Keratinocyte (primary cell): ENCODE data around the gene PGM1. TPM values are rescaled to one million over a fixed set of nuclear protein-coding genes. Genes with fewer than 3 reads are reported as not detected.

Experiments used
- DNase-seq: peaks from one replicate; pipeline ENCODE4 v3.0.0-alpha.2; 2011; ENCODE audit warnings: low read depth, missing footprints, low spot score
- FAIRE-seq: peaks from 2 replicates; lab custom pipeline; 2011; peaks lifted over from hg19 to GRCh38; lab: Jason Lieb, UNC
- H2AFZ ChIP-seq: 2 replicates; pipeline ENCODE4 v1.6.0; 2012; ENCODE audit warnings: low read length, control low read depth, inconsistent platforms; ENCODE audit not compliant: control insufficient read depth
- H3K27ac ChIP-seq: 2 replicates; pipeline ENCODE4 v1.5.1; 2011; ENCODE audit warnings: low read length; ENCODE audit not compliant: control insufficient read depth, insufficient read depth
- H3K27me3 ChIP-seq: 3 replicates; pipeline ENCODE4 v1.6.0; 2011; ENCODE audit warnings: low read length; ENCODE audit not compliant: control insufficient read depth, insufficient read depth; ENCODE audit errors: extremely low read depth
- H3K36me3 ChIP-seq, 2 experiments: 2 replicates in 1 of 2; 3 replicates in 1 of 2; pipeline ENCODE4 v1.5.1; 2011; ENCODE audit warnings: low read length in 2 of 2, mild to moderate bottlenecking in 1 of 2; ENCODE audit not compliant: control insufficient read depth in 2 of 2, insufficient read depth in 2 of 2; ENCODE audit errors: extremely low read depth in 1 of 2
- H3K4me1 ChIP-seq: 3 replicates; pipeline ENCODE4 v1.5.1; 2011; ENCODE audit warnings: low read length; ENCODE audit not compliant: control insufficient read depth, insufficient read depth; ENCODE audit errors: extremely low read depth
- H3K4me2 ChIP-seq: 3 replicates; pipeline ENCODE4 v1.6.0; 2011; ENCODE audit warnings: low read depth, low read length; ENCODE audit not compliant: control insufficient read depth, insufficient read depth; ENCODE audit errors: extremely low read depth
- H3K4me3 ChIP-seq, 3 experiments: fragments of 200-600 bp in 1 of 3; sonication (generic) in 1 of 3; 2 replicates in 2 of 3; 3 replicates in 1 of 3; pipeline ENCODE4 v1.5.1; 2011 to 2016; ENCODE audit warnings: low read length in 3 of 3, mild to moderate bottlenecking in 3 of 3, control low read depth in 2 of 3, inconsistent platforms in 1 of 3, low read depth in 1 of 3, mixed read lengths in 1 of 3, mixed run types in 1 of 3, moderate library complexity in 1 of 3; ENCODE audit not compliant: control insufficient read depth in 2 of 3, insufficient read depth in 2 of 3; ENCODE audit errors: extremely low read depth in 1 of 3
- H3K79me2 ChIP-seq: 2 replicates; pipeline ENCODE4 v1.6.0; 2012; ENCODE audit warnings: low read length; ENCODE audit not compliant: control insufficient read depth, insufficient read depth
- H3K9ac ChIP-seq: 3 replicates; pipeline ENCODE4 v1.6.0; 2011; ENCODE audit warnings: low read length; ENCODE audit not compliant: control insufficient read depth, insufficient read depth; ENCODE audit errors: extremely low read depth
- H3K9me1 ChIP-seq: 3 replicates; pipeline ENCODE4 v1.6.0; 2011; ENCODE audit warnings: low read length; ENCODE audit not compliant: control insufficient read depth, insufficient read depth; ENCODE audit errors: extremely low read depth
- H3K9me3 ChIP-seq: 2 replicates; pipeline ENCODE4 v1.5.1; 2012; ENCODE audit warnings: low read depth, low read length; ENCODE audit not compliant: control insufficient read depth
- H4K20me1 ChIP-seq: 3 replicates; pipeline ENCODE4 v1.6.0; 2011; ENCODE audit warnings: low read length; ENCODE audit not compliant: control insufficient read depth, insufficient read depth; ENCODE audit errors: extremely low read depth
- EZH2 ChIP-seq: IDR thresholded peaks from one replicate; pipeline ENCODE4 v1.6.1; 2012; ENCODE audit warnings: inconsistent platforms, mild to moderate bottlenecking, low read length, moderate library complexity
- dilution Hi-C: fragments of 300-500 bp; cut with MboI; formaldehyde crosslinking; loops from one replicate; pipeline ENCODE4 v1.7.0; 2020; ENCODE audit warnings: low sequenced_read_pairs; ENCODE audit not compliant: extremely low pct_ligation_motif_present
- polyA plus RNA-seq, 5 experiments: library from polyadenylated mRNA; depleted of rRNA in 3 of 5; stranded (reverse) in 3 of 5; stranded (forward) in 1 of 5; unstranded in 1 of 5; fragments of >200 nt; gene quantifications; 1 replicate in 1 of 5; 2 replicates in 3 of 5; 3 replicates in 1 of 5; pipeline versions ENCODE4 v1.2.1 to v1.2.3, GENCODE V29; 2011 to 2012; ENCODE audit warnings: missing spikeins in 2 of 5, low read depth in 1 of 5, low replicate concordance in 1 of 5
- TF ChIP-seq, protein P1 (sequence below), 3 experiments: IDR thresholded peaks in 1 of 3; conservative IDR thresholded peaks in 1 of 3; optimal IDR thresholded peaks in 1 of 3; 2 replicates in 2 of 3; 3 replicates in 1 of 3; pipeline versions ENCODE3 to v1.5.1; 2011; ENCODE audit warnings: low read length in 3 of 3, mild to moderate bottlenecking in 3 of 3, moderate library complexity in 2 of 3, control low read depth in 1 of 3, inconsistent platforms in 1 of 3; ENCODE audit not compliant: insufficient read depth in 2 of 3; ENCODE audit errors: extremely low read depth in 1 of 3

Gene PGM1
- polyA plus RNA-seq, 1 donor (not counting 4 experiments of a cell fraction or from before 2014, with no cell fraction given), result 38.9 TPM

DNA sequence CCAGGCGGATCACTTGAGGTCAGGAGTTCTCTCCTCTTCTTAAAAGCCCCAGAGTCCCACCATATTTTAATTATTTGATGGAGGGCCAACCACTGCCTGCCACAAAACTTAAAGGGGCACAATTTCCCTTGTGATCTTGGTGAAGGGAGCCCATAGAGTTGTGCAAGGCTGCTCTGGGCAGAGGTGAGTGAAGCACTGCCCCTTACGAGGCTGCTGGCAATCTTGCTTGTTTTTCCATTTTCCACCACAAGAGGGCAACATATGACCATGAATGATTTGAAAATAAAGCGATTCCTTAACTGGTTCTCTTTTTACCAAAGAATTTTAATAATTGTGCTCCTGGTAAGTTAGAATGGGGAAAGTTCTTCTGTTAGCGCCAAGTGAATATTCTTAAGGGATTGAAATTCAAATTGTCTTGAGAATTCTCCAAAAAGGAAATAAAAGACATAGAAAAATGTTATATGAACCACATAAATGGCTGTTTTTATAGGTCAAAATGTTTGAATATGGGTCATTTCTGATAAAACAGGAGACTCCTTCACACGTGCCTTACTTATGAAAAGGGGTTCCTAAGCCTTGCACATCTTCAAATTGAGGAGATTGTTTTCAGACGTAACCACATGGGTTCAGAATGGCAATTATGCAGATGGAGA lies 22.7 kb downstream of the PGM1 start:
- DNase-seq, result no peak
- no peak overlapping the region for H3K4me3 ChIP-seq
- H3K36me3 ChIP-seq, result no peaks in the 10 kb centered on the region
- no peak overlapping the region for H3K9ac ChIP-seq
- H2AFZ ChIP-seq, result no peak overlapping the region
- dilution Hi-C loops, result no loop called here
- no peak overlapping the region for H3K27ac ChIP-seq
- H4K20me1 ChIP-seq, result no peaks in the 10 kb centered on the region
- H3K9me1 ChIP-seq, result no peaks in the 10 kb centered on the region
- FAIRE-seq, result peak; percentile 87
- no peaks in the 10 kb centered on the region for H3K79me2 ChIP-seq
- no peak for TF ChIP-seq EZH2
- TF ChIP-seq, protein P1, sequence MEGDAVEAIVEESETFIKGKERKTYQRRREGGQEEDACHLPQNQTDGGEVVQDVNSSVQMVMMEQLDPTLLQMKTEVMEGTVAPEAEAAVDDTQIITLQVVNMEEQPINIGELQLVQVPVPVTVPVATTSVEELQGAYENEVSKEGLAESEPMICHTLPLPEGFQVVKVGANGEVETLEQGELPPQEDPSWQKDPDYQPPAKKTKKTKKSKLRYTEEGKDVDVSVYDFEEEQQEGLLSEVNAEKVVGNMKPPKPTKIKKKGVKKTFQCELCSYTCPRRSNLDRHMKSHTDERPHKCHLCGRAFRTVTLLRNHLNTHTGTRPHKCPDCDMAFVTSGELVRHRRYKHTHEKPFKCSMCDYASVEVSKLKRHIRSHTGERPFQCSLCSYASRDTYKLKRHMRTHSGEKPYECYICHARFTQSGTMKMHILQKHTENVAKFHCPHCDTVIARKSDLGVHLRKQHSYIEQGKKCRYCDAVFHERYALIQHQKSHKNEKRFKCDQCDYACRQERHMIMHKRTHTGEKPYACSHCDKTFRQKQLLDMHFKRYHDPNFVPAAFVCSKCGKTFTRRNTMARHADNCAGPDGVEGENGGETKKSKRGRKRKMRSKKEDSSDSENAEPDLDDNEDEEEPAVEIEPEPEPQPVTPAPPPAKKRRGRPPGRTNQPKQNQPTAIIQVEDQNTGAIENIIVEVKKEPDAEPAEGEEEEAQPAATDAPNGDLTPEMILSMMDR (optimal IDR thresholded peaks at IDR 0.05 in 1 of 3, IDR thresholded peaks at IDR 0.05 in 1 of 3, conservative IDR thresholded peaks at IDR 0.05 in 1 of 3; ENCODE audit: extremely low read depth in 1 of 3, insufficient read depth in 2 of 3, low read length in 3 of 3), result peak; percentile 50 to 67 (median 67)
- H3K4me2 ChIP-seq, result no peak overlapping the region
- H3K4me1 ChIP-seq, result no peaks in the 10 kb centered on the region
- no peaks in the 10 kb centered on the region for H3K27me3 ChIP-seq
- no peaks in the 10 kb centered on the region for H3K9me3 ChIP-seq

DNA sequence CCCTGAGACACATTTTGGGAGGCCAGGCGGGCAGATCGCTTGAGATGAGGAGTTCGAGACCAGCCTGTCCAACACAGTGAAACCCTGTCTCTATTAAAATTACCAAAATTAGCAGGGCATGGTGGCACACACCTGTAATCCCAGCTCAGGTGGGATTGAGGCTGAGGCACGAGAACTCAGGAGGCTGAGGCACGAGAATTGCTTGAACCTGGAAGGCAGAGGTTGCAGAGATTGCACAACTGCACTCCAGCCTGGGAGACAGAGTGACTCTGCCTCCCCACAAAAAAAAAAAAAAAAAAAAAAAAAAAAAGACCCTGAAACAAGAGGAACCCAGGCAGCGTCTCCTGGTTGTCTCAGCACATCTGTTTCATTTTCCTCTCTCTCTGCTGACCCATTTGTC lies 24.2 kb downstream of the PGM1 start:
- H3K4me2 ChIP-seq, result no peak overlapping the region
- H3K79me2 ChIP-seq, result no peaks in the 10 kb centered on the region
- no peak for DNase-seq
- no peaks in the 10 kb centered on the region for H3K4me1 ChIP-seq
- no peaks in the 10 kb centered on the region for H3K9me1 ChIP-seq
- no peaks in the 10 kb centered on the region for H3K27me3 ChIP-seq
- FAIRE-seq, result no peak
- H2AFZ ChIP-seq, result no peak overlapping the region
- no peaks in the 10 kb centered on the region for H3K9me3 ChIP-seq
- no peaks in the 10 kb centered on the region for H4K20me1 ChIP-seq
- dilution Hi-C loops, result no loop called here
- no peak overlapping the region for H3K27ac ChIP-seq
- H3K36me3 ChIP-seq, result no peaks in the 10 kb centered on the region
- H3K9ac ChIP-seq, result no peak overlapping the region
- no peak for TF ChIP-seq EZH2
- TF ChIP-seq, protein P1 (optimal IDR thresholded peaks at IDR 0.05 in 1 of 3, IDR thresholded peaks at IDR 0.05 in 1 of 3, conservative IDR thresholded peaks at IDR 0.05 in 1 of 3; ENCODE audit: extremely low read depth in 1 of 3, insufficient read depth in 2 of 3, low read length in 3 of 3), result no peak
- no peak overlapping the region for H3K4me3 ChIP-seq
